ACC112 (cell line): ENCODE results near the gene FAM186B.

Experiments
- H2AFZ ChIP-seq: fragments of 200-600 bp; sonication (generic); one replicate; pipeline ENCODE4 v1.6.0; 2017; ENCODE audit warnings: antibody characterized with exemption, low read length; ENCODE audit not compliant: unreplicated experiment
- H3K27ac ChIP-seq: fragments of 200-600 bp; sonication (generic); 2 replicates; pipeline ENCODE4 v1.5.1; 2014; ENCODE audit warnings: low read depth, mild to moderate bottlenecking, antibody characterized with exemption, low read length, moderate library complexity
- H3K27me3 ChIP-seq: fragments of 200-600 bp; sonication (generic); 2 replicates; pipeline ENCODE4 v1.6.1; 2014; ENCODE audit warnings: mild to moderate bottlenecking, antibody characterized with exemption, low read length, moderate library complexity, mixed read lengths; ENCODE audit not compliant: insufficient read depth
- H3K36me3 ChIP-seq: fragments of 200-600 bp; sonication (generic); 2 replicates; pipeline ENCODE4 v1.6.1; 2016; ENCODE audit warnings: mild to moderate bottlenecking, antibody characterized with exemption, low read length, moderate library complexity, mixed read lengths; ENCODE audit not compliant: insufficient read depth
- H3K4me1 ChIP-seq: fragments of 200-600 bp; sonication (generic); one replicate; pipeline ENCODE4 v1.6.1; 2016; ENCODE audit warnings: low read length, mixed read lengths; ENCODE audit not compliant: insufficient read depth, unreplicated experiment, control insufficient read depth
- H3K4me3 ChIP-seq: fragments of 200-600 bp; sonication (generic); 2 replicates; pipeline ENCODE4 v1.5.1; 2014; ENCODE audit warnings: mild to moderate bottlenecking, low read depth, low read length
- H3K79me2 ChIP-seq: fragments of 200-600 bp; sonication (generic); one replicate; pipeline ENCODE4 v1.6.0; 2016; ENCODE audit warnings: low read length; ENCODE audit not compliant: control insufficient read depth, unreplicated experiment, insufficient read depth

FAM186B gene

GRCh38 chr12:49557917-49558215, 47.6 kb downstream of the FAM186B start:
- no peak overlapping the region for H2AFZ ChIP-seq
- no peaks in the 10 kb centered on the region for H3K4me1 ChIP-seq
- H3K4me3 ChIP-seq, result no peak overlapping the region
- H3K27ac ChIP-seq, result no peak overlapping the region
- no peaks in the 10 kb centered on the region for H3K27me3 ChIP-seq
- 0 out of 2 replicates have a peak, but pooled peaks cover 3% of the 10 kb centered on the region for H3K36me3 ChIP-seq
- no peaks in the 10 kb centered on the region for H3K79me2 ChIP-seq

DNA sequence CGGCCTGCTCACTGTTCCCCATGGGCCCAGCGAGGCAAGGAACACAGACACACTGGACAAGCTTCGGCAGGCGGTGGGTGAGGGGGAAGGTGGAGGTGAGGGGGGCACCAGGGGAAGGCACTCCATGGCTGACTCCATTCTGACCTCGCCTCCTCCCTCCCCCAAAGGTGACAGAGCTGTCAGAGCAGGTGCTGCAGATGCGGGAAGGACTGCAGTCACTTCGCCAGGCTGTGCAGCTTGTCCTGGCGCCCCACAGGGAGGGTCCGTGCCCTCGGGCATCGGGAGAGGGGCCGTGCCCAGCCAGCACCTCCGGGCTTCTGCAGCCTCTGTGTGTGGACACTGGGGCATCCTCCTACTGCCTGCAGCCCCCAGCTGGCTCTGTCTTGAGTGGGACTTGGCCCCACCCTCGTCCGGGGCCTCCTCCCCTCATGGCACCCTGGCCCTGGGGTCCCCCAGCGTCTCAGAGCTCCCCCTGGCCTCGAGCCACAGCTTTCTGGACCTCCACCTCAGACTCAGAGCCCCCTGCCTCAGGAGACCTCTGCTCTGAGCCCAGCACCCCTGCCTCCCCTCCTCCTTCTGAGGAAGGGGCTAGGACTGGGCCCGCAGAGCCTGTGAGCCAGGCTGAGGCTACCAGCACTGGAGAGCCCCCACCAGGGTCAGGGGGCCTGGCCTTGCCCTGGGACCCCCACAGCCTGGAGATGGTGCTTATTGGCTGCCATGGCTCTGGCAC, 48.1 kb downstream of the FAM186B start:
- Histone ChIP-seq H3K27ac (no peak overlapping the region), H2AFZ (no peak overlapping the region), H3K79me2 (no peaks in the 10 kb centered on the region), H3K27me3 (no peaks in the 10 kb centered on the region), H3K36me3 (0 out of 2 replicates have a peak, but pooled peaks cover 3% of the 10 kb centered on the region), H3K4me1 (no peaks in the 10 kb centered on the region), H3K4me3 (no peak overlapping the region)

- Histone ChIP-seq H3K4me1 (no peaks in the 10 kb centered on the region), H3K36me3 (0 out of 2 replicates have a peak, but pooled peaks cover 3% of the 10 kb centered on the region), H3K79me2 (no peaks in the 10 kb centered on the region), H2AFZ (no peak overlapping the region), H3K4me3 (no peak overlapping the region), H3K27ac (no peak overlapping the region), H3K27me3 (no peaks in the 10 kb centered on the region)
Observed at GRCh38 chr12:49556391-49557186, 48.9 kb downstream of the FAM186B start.

DNA sequence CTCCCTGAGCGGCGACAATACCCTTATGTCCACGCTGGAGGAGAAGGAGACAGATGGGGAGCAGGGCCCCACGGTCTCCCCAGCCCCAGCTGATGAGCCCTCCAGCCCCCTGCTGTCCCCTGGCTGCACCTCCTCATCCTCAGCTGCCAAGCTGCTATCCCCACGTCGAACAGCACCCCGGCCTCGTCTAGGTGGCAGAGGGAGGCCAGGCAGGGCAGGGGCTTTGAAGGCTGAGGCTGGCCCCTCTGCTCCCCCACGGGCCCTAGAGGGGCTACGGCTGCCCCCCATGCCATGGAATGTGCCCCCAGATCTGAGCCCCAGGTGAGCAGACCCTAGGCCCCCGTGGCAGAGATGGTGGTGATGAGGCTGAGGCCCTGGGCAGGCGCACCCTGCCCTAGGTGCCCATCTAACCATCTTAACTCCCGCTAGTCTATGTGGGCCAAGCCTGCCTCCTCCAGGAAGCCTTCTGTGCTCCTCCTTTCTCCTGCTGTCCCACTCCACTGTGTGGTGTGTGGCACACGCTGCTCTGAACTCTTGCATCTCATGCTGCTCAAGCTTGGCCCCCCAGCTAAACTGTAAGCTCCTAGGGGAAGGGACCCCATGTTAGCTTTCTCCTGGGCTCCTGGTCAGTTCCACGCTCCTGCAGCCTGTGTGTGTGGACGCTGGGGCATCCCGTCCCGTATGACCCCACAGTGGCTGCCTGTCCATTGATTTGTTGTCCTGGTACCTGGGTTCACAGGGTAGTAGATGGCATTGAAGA, 49.6 kb downstream of the FAM186B start:
- no peaks in the 10 kb centered on the region for H3K27me3 ChIP-seq
- no peaks in the 10 kb centered on the region for H3K79me2 ChIP-seq
- H3K4me1 ChIP-seq, result no peaks in the 10 kb centered on the region
- 0 out of 2 replicates have a peak, but pooled peaks cover 3% of the 10 kb centered on the region for H3K36me3 ChIP-seq
- H2AFZ ChIP-seq, result no peak overlapping the region
- no peak overlapping the region for H3K27ac ChIP-seq
- no peak overlapping the region for H3K4me3 ChIP-seq

- no peak overlapping the region for H3K4me3 ChIP-seq
- no peak overlapping the region for H3K27ac ChIP-seq
- no peaks in the 10 kb centered on the region for H3K4me1 ChIP-seq
- H3K79me2 ChIP-seq, result no peaks in the 10 kb centered on the region
- no peak overlapping the region for H2AFZ ChIP-seq
- no peaks in the 10 kb centered on the region for H3K27me3 ChIP-seq
- no peaks in the 10 kb centered on the region for H3K36me3 ChIP-seq
Observed at GRCh38 chr12:49554266-49554665, 51.2 kb downstream of the FAM186B start.

GRCh38 chr12:49553512-49554088, 51.8 kb downstream of the FAM186B start:
- Histone ChIP-seq H3K4me1 (peaks cover 3% of the 10 kb centered on the region), H2AFZ (no peak overlapping the region), H3K79me2 (no peaks in the 10 kb centered on the region), H3K4me3 (no peak overlapping the region), H3K27ac (no peak overlapping the region), H3K36me3 (no peaks in the 10 kb centered on the region), H3K27me3 (peaks cover 2% of the 10 kb centered on the region; the same call in 1 of the 2 replicates)

DNA sequence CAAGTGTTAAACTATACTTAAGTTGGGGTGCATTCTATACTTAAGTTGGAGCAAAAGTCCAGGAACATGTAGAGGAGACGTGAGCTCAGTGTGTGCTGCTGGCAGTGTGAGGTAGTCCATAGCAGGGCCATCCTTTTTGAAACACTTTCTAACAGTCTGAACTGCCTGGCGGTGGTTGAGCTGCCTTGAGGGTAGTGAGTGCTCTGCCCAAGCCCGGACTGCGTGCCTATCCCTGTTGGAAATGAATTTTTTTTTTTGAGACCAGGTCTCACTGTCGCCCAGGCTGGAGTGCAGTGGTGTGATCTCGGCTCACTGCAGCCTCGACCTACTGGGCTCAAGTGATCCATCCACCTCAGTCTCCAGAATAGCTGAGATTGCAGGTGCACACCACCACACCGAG, 52.5 kb downstream of the FAM186B start:
- Histone ChIP-seq H3K4me1 (peaks cover 6% of the 10 kb centered on the region), H3K27me3 (peaks cover 6% of the 10 kb centered on the region; the same call in 1 of the 2 replicates), H2AFZ (no peak overlapping the region), H3K79me2 (no peaks in the 10 kb centered on the region), H3K4me3 (no peak overlapping the region), H3K36me3 (no peaks in the 10 kb centered on the region), H3K27ac (no peak overlapping the region)

DNA sequence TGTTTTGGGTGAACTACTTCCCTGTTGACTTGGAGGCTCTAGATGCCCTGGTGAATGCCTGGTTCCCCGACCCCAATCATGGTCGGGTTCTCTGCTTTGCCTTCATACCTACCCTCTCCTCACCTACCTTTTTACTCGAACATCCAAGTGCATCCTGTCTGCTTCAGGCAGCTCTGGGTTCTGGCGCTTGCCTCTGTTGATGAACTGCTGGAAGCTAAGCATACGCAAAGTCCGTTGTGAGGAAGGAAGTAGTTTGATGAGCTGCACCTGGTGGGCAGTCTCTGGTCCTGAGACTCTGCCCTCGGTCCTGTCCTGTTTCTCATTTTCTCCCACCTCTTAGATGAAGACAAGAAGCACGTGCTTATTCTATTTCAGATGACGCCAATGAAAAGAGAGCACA, 53.0 kb downstream of the FAM186B start:
- Histone ChIP-seq H3K27me3 (peaks cover 6% of the 10 kb centered on the region; the same call in 1 of the 2 replicates), H2AFZ (no peak overlapping the region), H3K4me1 (peaks cover 6% of the 10 kb centered on the region)

DNA sequence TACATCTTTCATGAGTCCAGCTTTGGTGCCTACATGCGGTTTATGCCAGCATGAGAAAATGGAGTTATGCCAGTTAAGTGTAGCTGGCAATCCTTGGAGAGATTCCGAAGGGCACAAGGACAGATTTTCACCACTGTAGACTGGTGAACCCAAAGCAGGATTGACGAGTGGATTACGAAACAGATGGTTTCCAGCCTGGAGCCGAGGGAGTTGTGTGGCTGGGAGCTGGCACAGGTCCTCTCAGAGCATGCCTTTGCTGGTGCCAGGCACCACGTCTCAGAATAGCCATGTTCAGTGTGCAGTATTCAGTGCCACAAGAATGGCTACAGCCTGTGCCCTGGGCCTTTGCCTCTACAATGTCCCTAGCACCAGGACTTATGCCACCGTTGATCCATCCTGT, 53.4 kb downstream of the FAM186B start:
- no peak overlapping the region for H2AFZ ChIP-seq

More for the DNA sequence above, 53.0 kb downstream of the FAM186B start:
- Histone ChIP-seq H3K36me3 (no peaks in the 10 kb centered on the region), H3K27ac (no peak overlapping the region), H3K4me3 (no peak overlapping the region), H3K79me2 (no peaks in the 10 kb centered on the region)

GRCh38 chr12:49550693-49551252, 54.7 kb downstream of the FAM186B start:
- Histone ChIP-seq H3K79me2 (no peaks in the 10 kb centered on the region), H2AFZ (no peak overlapping the region), H3K27ac (no peak overlapping the region), H3K36me3 (no peaks in the 10 kb centered on the region), H3K4me1 (peaks cover 6% of the 10 kb centered on the region), H3K4me3 (no peak overlapping the region), H3K27me3 (peaks cover 6% of the 10 kb centered on the region; the same call in 1 of the 2 replicates)

More for the DNA sequence above, 53.4 kb downstream of the FAM186B start:
- peaks cover 6% of the 10 kb centered on the region; the same call in 1 of the 2 replicates for H3K27me3 ChIP-seq
- H3K79me2 ChIP-seq, result no peaks in the 10 kb centered on the region
- H3K27ac ChIP-seq, result no peak overlapping the region
- no peak overlapping the region for H3K4me3 ChIP-seq
- H3K36me3 ChIP-seq, result no peaks in the 10 kb centered on the region
- peaks cover 6% of the 10 kb centered on the region for H3K4me1 ChIP-seq
